Skeletal muscle satellite cell (primary cell): Measurements from ENCODE around the gene CISD2.
"Not testable (repeated sequence)": the region's sequence is repeated elsewhere in the genome, so short reads cannot be mapped to it uniquely, and the experiment has no call there.

ENCODE experiments used
- H3K27me3 ChIP-seq: 2 replicates; pipeline ENCODE4 v1.7.0; 2013; ENCODE audit warnings: low read length; ENCODE audit not compliant: control insufficient read depth, insufficient read depth
- H3K36me3 ChIP-seq: 2 replicates; pipeline ENCODE4 v1.7.0; 2013; ENCODE audit warnings: mild to moderate bottlenecking, control low read depth, low read length; ENCODE audit not compliant: insufficient read depth
- H3K4me1 ChIP-seq: 2 replicates; pipeline ENCODE4 v1.7.0; 2013; ENCODE audit warnings: low read length; ENCODE audit not compliant: control insufficient read depth, insufficient read depth
- H3K4me2 ChIP-seq: 2 replicates; pipeline ENCODE4 v1.7.0; 2013; ENCODE audit warnings: mild to moderate bottlenecking, low read length
- H3K4me3 ChIP-seq: 2 replicates; pipeline ENCODE4 v1.7.0; 2013; ENCODE audit warnings: low read length
- H3K9ac ChIP-seq: 2 replicates; pipeline ENCODE4 v1.7.0; 2013; ENCODE audit warnings: mild to moderate bottlenecking, low read depth, low read length, moderate library complexity
- H3K9me3 ChIP-seq: replicated peaks from 2 replicates; pipeline ENCODE4 v1.7.0; 2013; ENCODE audit warnings: mild to moderate bottlenecking, control low read depth, low read length

CISD2 gene

DNA sequence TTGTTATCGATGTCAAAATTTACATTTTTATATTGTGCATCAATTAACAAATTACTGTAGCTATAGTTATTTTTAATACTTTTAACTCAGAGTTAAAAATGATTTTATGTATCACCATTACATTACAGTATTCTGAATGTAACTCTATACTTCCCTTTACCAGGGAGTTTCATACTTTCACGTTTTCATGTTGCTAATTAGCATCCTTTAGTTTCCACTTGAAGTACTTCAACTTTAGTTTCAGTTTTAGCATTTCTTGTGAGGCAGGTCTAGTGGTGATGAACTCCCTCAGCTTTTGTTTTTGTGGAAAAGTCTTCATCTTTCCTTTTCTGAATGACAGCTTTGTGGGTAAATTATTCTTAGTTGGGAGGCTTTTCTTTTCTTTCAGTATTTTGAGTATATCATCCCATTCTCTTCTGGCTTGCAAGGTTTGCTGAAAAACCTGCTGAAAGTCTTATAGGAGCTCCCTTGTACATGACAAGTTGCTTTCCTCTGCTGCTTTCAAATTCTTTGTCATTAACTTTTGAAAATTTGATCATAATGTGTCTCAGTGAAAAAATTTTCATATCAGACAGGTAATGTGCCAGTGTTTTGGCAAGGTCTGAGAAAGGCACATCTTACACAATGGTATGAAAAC is 9.8 kb upstream of the CISD2 start:
- Histone ChIP-seq H3K9me3 (no peaks in the 10 kb centered on the region), H3K27me3 (no peaks in the 10 kb centered on the region), H3K9ac (no peak overlapping the region), H3K4me2 (no peak overlapping the region), H3K36me3 (no peaks in the 10 kb centered on the region), H3K4me1 (no peaks in the 10 kb centered on the region), H3K4me3 (no peak overlapping the region)

DNA sequence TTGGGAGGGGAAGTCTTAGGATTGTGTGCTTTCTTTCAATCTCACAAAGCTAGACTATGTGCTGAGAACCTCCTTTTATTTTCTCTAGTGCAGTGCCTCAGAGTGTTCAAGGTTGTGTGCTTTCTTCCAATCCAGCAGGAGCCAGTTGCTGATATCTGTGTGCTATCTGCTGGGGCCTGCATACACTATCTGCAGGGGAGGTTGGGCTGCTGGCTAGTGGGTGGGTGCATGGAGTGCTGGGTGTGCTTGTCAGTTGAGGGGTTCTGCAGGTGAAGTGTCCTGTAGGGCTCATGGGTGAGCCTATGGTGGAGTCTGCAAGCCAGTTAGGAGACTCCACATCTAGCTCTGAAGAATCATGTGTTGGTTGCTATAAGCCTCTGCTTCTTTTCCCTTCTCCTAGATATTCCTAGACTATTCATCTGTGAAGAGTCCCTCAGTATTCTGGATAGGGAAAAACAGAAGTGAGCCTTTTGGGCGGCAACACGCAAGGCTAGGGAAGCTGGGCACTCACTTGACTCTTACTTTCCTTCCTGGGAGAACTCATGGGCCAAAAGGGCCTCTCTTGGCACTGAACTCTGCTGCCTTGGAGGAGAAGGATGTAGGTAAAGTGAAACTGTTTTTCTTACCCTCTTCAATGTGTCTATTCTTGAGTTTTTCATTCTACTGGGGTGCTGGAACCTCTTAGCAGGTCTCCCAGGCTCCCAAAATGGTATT is 8.0 kb upstream of the CISD2 start:
- Histone ChIP-seq H3K9ac (no peak overlapping the region), H3K4me3 (no peak overlapping the region), H3K4me1 (no peaks in the 10 kb centered on the region), H3K4me2 (no peak overlapping the region), H3K36me3 (no peaks in the 10 kb centered on the region), H3K9me3 (no peaks in the 10 kb centered on the region), H3K27me3 (no peaks in the 10 kb centered on the region)

DNA sequence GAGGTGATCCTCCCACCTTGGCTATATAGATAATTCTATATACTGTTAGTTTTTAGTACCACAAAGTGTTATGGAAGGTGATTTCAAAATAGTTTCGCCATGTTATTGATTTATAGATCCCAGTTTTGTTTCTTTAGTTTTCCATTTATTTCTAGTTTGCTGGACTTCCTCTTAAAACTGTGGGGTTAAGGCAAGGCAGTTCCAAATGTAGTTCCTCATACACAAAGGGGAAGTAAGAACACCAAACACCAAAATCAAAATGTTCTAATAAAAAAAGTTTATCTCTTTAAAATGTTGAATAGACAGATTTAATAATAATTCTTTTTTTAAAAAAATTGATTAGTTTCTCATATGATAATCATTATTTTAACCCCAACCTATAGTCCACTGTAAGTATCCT is 6.8 kb upstream of the CISD2 start:
- H3K9ac ChIP-seq: no peak overlapping the region
- H3K4me2 ChIP-seq: no peak overlapping the region
- H3K9me3 ChIP-seq: no peaks in the 10 kb centered on the region
- H3K27me3 ChIP-seq: no peaks in the 10 kb centered on the region
- no peaks in the 10 kb centered on the region for H3K36me3 ChIP-seq
- no peaks in the 10 kb centered on the region for H3K4me1 ChIP-seq
- no peak overlapping the region for H3K4me3 ChIP-seq

DNA sequence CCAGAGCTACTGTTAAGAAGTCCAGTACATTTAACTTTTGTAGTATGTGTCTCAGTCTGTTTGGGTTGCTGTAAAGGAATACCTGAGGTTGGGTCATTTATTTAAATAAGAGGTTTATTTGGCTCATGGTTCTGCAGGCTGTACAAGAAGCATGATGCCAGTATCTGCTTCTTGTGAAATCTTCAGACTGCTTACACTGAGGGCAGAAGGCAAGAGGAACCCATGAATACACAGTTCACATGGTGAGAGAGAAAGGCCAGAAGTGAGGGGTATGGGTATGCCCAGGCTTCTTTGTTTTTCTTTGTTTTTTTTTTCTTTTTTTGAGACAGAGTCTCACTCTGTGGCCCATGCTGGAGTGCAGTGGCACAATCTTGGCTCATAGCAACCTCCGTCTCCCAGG is 6.0 kb upstream of the CISD2 start:
- Histone ChIP-seq H3K36me3 (no peaks in the 10 kb centered on the region), H3K27me3 (no peaks in the 10 kb centered on the region), H3K9me3 (no peaks in the 10 kb centered on the region), H3K4me2 (no peak overlapping the region), H3K4me1 (no peaks in the 10 kb centered on the region), H3K9ac (no peak overlapping the region), H3K4me3 (no peak overlapping the region)

DNA sequence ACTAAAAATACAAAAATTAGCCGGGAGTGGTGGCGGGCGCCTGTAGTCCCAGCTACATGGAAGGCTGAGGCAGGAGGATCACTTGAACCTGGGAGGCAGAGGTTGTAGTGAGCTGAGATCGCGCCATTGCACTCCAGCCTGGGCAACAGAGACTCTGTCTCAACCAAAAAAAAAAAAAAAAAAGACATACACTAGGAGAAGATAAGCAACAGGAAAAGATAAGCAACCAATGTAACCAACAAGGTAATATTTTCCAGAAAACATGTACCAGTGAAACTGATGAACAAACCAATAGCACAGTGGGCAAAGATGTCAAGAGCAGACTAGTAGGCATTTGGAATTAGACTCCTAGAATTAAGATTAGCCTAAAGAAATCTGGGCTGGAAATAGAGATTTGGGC is 3.5 kb upstream of the CISD2 start:
- not testable (repeated sequence) for H3K9me3 ChIP-seq, H3K4me1 ChIP-seq, H3K9ac ChIP-seq, H3K4me3 ChIP-seq, H3K4me2 ChIP-seq, H3K27me3 ChIP-seq, H3K36me3 ChIP-seq

DNA sequence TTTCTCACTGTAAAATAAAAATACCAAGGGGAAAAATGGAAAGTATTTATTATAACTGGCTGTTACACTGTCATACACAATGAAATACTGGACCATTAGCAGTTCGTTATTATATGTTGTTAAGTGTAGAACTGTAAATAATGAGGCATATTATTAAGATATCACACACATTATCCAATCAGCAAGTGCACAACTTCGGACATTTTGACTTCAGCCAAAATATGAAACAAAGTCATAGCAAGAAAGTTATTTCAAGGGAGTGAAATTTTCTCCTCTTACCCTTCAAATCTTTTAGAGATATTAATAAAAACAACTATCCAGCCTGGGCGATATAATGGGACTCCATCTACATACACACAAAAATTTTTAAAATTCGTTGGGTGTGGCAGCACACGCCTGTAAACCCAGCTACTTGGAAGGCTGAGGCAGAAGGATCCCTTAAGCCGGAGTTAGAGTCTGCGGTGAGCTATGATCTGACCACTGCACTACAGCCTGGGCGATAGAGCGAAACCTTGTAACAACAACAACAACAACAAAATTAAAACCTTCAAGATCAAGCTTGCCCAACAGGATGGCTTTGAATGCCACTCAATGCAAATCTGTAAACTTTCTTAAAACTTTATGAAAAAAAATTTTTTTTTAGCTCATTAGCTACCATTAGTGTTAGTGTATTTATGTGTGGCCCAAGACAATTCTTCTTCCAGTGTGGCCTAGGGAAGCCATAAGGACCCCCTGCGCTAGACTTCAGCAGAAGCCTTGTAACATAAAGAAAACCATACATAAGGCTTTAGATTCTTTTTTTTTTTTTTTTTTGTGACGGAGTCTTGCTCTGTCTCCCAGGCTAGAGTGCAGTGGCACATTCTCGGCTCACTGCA is 1.3 kb upstream of the CISD2 start:
- peaks cover 6% of the 10 kb centered on the region for H3K4me1 ChIP-seq
- peak overlapping the region; percentile 82 for H3K4me3 ChIP-seq
- no peaks in the 10 kb centered on the region for H3K9me3 ChIP-seq
- H3K4me2 ChIP-seq: peak overlapping the region; percentile 88
- H3K27me3 ChIP-seq: no peaks in the 10 kb centered on the region
- no peaks in the 10 kb centered on the region for H3K36me3 ChIP-seq
- peak overlapping the region; percentile 80 for H3K9ac ChIP-seq

DNA sequence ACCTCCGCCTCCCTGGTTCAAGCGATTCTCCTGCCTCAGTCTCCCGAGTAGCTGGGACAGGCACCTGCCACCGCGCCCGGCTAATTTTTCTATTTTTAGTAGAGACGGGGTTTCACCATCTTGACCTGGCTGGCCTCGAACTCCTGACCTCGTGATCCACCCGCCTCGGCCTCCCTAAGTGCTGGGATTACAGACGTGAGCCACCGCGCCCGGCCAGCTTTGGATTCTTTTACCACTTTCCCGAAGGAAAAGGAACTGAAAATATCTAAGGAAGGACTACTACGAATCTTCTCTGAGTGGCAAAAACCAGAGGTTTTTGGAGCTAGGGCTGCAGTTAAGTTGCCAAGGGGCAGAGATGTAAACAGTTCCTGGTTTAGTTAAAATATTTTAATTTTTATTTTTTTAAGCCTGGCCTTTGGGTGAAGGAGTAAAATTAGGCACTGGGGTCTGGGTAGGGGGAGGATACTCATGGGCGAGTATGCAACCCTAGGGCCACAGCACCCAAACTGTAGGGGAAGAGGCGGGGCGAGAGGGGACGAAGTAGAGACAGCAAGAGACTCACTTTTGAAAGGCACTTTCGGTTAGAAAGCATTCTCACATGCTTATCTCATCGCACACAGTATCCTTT is 525 bp upstream of the CISD2 start:
- peak overlapping the region; percentile 88 for H3K4me2 ChIP-seq
- no peaks in the 10 kb centered on the region for H3K27me3 ChIP-seq

DNA sequence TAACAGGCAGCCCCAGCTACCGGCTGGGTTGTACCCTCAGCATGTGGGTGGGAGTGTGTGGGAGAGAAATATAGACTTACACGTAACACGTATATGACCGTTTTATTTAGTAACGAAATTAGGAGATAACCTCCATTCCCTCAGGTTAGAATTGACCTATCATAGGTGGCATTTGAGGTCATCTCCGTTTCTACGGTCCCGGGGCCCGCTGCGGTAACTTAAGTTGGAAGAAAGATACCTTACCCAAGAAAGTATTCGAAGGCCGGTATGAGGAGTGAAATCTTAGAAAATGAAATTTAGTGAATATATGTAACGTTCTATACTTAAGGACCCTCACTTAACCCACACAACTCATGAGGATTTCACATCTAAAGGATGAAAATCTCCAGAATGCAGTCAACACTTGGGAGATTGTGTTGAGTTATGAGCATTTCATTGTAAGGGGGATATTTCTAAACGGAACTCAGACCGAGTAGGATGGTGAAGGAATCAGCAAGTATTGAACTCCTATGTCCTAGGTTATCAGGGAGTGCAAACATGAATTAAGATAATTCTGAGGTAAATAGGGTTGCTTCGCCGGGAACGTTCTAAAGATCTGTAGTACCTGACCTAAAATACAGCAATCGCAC is 891 bp downstream of the CISD2 start:
- peak overlapping the region; percentile 80 for H3K9ac ChIP-seq
- H3K4me3 ChIP-seq: peak overlapping the region; percentile 82

More for the DNA sequence above, 525 bp upstream of the CISD2 start:
- H3K4me3 ChIP-seq: peak overlapping the region; percentile 82
- peaks cover 6% of the 10 kb centered on the region for H3K4me1 ChIP-seq
- H3K36me3 ChIP-seq: no peaks in the 10 kb centered on the region
- H3K9ac ChIP-seq: peak overlapping the region; percentile 80
- H3K9me3 ChIP-seq: no peaks in the 10 kb centered on the region

DNA sequence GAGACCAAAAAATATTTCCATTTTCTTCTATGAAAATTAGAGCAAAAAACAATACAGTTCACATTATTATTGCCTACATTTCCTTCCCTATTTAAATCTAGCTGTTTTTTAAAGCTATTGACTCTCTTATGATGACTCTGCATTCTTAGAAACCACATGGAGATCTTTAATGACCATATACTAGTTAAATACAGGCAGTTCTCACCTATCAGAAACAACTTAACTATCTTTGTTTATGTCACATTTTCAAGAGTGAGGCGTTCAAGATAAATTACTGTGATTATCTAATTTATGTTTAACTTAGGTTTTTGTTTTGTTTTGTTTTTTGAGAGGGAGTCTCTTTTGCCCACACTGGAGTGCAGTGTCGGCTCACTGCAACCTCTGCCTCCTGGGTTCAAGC is 3.0 kb downstream of the CISD2 start:
- H3K9ac ChIP-seq: no peak overlapping the region
- H3K9me3 ChIP-seq: no peaks in the 10 kb centered on the region
- peak overlapping the region; percentile 88 for H3K4me2 ChIP-seq
- no peak overlapping the region for H3K4me3 ChIP-seq
- H3K4me1 ChIP-seq: peaks cover 6% of the 10 kb centered on the region
- H3K27me3 ChIP-seq: no peaks in the 10 kb centered on the region
- H3K36me3 ChIP-seq: peaks cover 1% of the 10 kb centered on the region

More for the DNA sequence above, 891 bp downstream of the CISD2 start:
- Histone ChIP-seq H3K9me3 (no peaks in the 10 kb centered on the region), H3K4me2 (peak overlapping the region; percentile 88), H3K36me3 (no peaks in the 10 kb centered on the region), H3K27me3 (no peaks in the 10 kb centered on the region), H3K4me1 (peaks cover 6% of the 10 kb centered on the region)

DNA sequence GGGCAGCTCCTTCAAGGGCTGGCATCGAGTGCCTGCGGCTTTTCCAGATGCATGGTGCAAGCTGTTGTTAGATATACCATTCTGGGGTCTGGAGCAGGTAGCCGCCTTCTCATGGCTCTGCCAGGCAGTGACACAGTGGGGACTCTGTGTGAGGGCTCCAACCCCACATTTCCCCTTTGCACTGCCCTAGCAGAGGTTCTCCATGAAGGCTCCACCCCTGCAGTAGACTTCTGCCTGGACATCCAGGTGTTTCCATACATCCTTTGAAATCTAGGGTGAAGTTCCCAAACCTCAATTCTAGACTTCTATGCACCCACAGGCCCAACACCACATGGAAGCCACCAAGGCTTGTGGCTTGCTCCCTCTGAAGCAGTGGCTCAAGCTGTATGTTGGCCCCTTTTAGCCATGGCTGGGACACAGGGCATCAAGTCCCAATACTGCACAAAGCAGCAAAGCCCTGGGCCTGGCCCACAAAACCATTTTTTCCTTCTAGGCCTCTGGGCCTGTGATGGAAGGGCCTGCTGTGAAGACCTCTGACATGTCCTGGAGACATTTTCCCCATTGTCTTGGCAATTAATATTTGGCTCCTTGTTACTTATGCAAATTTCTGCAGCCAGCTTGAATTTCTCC is 8.8 kb downstream of the CISD2 start:
- H3K9me3 ChIP-seq, H3K36me3 ChIP-seq, H3K4me1 ChIP-seq, H3K4me2 ChIP-seq, H3K27me3 ChIP-seq, H3K9ac ChIP-seq, H3K4me3 ChIP-seq: not testable (repeated sequence)
